CD4-positive, alpha-beta T cell treated with Interleukin-1 beta for 1 hour (primary cell): ENCODE data around the gene DCAF8.
"Not testable (repeated sequence)": the region's sequence is repeated elsewhere in the genome, so short reads cannot be mapped to it uniquely, and the experiment has no call there.

Experiments used
- DNase-seq, 2 donors: peaks; one replicate each; pipeline ENCODE4 v3.0.0-alpha.2; 2020 to 2022

Gene DCAF8

DNA sequence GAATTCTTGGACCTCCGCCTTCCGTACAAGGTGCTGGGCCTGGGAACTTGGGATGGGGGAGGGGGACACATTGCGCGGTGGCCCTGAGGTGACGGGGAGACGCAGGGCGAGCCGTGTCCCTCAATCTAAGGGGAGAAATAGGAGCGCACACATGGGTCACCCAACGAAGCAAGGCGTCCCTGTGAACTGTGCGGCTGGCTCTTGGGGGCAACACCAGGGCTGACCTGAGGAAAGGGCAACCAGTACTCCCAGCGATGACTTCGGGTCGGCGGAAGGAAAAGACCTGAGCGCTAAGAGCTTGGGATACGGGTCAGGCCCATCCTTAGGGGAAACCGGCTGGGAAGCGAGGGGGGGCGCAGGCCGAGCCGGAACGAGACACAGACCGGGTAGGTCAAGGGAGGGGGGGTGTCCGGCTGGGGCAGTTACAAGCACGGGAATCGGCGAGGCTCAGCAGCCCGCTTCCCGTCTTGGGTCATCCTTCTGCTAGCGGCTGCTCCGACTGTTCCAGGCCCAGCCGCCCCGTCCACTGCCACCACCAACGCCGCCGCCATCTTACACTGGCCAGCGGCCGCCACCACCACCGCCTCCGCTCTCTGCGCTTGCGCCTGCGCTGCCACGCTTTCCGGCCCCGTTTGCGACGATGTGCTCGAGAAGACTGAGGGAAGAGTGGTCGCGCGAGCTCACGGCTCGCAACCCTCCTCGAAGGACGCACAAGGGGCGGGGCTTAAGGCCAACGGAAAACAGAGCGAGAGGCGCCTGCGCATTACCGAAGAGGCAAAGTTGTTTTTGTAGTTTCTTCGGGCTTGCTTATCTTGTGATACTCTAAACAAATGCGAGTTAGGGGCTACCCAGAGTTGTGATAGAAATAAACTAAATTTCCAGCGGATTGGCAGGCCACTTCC lies at the start of gene DCAF8:
Gene DCAF8, minus strand, starts transcription at position 657 of the 902 bp plus-strand sequence. CDS start 18,541 bp downstream, outside the sequence.
- peak; percentile 98 to 99 for DNase-seq

DNA sequence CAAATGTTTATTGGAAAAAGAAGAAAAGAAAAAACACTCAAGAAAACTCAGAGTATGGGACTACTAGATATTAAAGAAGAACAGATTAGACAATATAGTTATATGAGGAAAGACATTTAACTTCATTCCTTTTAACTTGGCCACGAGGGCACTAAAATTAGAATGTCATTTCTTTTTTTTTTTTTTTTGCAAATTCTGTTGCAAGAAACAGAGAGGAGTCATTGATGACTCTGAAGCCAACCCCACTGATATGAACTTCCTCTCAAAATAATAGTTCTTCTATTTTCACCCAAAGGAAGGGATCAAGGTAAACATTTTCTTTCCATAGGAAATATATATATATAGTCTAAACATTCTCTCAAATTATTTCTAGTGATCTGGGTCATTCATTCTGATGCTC lies 47.2 kb upstream of the DCAF8 start:
- no peak for DNase-seq

DNA sequence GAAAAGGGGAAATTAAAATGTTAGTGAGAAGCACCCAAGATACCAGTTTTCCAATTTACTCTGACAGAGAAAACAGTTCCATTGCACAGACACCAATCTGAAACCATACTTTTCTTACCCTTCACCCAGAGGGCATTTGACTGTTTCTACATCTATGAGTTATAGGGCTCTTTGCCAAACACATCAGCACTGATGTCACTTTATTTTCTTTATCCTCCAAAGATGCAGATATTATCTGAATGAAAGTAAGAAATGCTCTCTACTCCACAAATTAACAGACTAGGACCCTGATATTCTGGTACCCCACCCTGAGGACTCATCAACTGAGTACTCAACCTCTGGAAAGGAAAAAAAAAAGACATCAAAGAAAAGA lies 46.8 kb upstream of the DCAF8 start:
- DNase-seq = no peak

DNA sequence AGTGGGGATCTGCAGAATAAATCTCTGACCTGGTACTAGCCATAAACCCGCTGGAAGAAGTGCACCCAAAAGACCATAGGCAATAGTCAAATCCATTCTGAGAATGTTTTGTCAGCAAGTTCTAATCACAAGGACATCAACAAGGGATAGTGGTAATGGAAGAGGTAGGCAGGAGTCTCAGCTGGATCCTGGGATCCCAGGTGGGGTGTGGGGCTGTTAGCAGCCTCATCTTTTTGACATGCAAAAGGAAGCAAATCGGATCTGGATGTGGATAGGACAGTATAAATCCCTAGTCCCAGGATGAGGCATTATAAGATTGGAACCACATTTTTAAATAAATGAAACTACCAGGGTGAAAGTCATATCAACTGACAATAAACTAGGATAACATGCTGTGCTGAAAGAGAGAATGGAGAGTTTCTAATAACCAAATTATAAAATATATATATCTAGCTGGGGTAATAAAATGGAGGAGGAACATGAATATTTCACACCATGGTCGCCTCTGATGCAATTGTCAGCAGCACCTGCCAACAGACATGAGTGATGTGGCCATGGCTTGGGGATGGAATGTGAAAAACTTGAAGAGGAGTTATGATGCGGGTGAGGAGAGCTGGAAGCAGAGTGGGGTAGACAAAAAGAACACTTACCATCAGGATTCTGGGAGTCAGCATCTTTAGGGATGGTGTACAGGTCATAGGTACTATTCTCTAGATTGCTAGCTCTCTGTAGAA lies 46.3 kb upstream of the DCAF8 start:
- DNase-seq = no peak

DNA sequence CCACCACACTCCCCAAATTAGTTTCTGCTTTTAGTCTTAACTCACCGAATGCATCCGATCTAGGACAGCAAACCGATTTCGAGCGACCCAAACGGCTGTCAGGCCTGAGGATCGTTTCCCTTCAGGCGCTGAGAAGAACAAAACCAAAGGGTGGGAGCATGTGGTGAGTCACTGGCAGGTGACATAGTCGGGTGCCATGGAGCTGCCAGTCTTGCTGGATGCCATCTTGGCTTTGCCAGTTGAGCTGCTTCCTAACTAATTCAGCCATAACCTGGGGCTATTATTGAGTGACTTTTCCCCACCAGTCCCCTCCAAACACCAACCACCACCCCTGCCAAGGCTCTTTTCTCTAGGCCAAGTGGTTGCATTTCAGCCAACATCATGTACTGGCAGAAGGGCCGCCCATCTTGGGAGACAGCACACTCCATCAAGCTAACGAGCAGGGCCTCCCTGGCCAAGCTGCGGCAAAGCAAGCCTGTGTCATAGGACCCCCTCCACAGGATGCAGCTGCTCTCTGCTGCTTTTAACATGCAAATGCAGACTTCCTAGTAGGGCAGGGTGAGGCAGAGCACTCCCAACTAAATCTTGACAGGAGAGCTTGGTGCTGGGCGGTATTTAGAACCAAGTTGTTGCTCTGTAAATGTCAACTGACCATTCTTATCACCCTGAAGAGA lies 44.9 kb upstream of the DCAF8 start:
- peak in 1 of 2 donors; percentile 17 for DNase-seq

DNA sequence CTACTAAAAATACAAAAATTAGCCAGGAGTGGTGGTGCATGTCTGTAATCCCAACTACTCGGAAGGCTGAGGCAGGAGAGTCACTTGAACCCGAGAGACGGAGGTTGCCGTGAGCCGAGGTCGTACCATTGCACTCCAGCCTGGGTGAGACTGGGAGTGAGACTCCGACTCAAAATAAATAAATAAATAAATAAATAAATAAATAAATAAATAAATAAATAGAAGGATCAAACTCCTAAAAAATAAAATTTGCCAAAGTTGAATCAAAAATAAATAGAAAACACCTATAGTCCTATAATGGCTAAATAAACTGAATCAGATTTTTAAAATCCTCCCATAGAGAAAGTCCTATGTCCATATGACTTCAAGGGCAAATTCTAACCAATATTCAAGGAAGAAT lies 37.8 kb upstream of the DCAF8 start:
- no peak for DNase-seq

DNA sequence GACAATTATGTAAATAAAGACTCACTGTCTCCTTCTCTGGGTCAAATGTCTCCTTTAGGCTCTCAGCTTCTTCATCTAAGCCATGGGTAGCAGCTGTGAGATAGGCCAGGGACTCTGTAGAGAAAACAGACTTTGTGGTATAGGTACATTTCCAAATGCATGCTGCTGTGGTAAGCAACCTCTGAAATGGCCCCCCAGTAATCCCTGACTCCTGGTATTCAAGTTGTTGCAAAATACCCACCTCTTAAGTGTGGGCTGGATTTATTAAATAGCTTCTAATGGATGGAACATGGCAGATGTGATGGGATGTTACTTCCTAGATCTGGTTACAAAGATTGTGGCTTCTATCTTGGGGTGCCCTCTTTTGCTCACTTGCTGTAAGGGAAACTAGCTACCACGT lies 33.7 kb upstream of the DCAF8 start:
- no peak for DNase-seq

DNA sequence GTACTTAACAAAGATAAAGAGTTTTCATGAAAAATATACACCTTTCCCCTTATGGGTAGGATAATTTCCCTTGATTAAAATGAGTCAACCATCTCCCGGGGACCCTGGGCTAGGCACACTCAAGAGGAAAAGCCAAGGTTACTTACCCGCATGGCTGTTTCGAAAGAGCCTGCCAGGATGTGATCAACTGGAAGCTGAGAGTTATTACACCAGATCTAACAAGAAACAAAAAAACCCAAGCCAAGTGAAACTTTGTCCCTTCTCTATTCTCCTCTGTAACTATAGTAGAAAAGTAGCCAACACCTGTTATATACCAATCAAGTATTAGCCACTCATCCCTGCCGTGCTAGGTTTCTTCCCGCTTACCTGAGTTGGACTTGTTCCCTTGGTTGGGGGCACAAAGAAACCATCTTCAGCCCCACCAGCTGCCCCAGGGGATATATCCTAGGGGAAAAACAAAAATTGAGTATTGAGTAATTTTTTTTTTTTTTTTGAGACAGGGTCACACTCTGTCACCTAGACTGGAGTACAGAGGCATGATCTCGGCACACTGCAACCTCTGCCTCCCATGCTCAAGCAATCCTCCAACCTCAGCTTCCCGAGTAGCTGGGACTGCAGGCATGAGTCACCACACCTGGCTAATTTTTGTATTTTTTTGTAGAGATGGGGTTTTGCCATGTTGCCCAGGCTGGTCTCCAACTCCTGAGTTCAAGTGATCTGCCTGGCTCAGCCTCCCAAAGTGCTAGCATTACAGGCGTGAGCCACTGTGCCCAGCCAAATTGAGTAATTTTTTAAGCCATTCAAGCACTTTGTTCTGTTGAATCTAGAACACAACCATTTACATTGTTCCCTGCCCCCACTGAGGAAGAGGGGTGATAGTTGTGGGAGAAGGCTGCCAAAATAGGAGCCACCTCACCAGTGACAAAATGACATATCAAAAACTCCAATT lies 30.9 kb upstream of the DCAF8 start:
- DNase-seq = no peak

DNA sequence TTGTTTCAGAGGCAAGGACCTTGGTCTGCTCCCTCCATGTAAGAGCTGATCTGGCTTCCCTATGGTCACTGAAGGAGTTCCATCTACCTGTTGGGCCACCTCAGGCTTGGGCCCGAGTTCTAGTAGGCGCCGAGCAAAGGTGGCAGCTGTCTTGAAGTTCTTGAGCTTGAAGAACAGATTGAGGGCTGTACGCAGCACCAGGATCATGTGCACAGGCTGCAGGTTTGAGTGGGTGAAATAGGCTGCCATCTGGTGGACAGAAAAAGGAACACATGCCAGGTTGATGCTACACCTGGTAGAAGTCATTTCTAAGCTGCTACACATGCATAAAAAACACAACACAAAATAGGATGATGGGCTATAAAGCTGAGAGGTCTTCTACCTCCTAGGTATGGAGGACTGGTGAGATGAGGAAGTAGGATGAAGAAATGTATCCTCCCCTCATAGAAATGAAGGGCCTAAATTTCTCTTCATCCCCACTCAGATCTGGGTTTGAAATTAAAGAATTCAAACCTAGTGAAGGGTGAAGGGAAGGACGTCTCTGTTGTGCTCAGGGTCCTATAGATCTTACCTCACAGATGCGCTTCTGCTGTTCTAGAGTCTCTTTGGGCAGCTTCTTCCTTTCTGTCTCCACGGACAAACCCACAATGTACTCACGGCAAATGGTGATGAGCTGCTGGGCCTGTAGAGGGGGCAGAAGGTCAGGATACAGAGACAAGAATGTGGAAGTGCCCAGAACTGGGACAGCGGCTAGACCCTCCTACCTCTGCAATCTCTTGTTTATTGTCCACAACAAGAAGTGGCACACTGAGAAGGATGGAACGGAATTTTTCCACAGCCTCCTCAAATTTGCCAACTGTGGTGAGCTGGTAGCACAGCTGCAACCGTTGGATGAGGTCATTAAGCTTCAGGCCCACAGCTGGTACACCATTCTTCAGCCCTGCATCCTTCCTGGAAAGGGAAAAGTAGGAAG lies 29.2 kb upstream of the DCAF8 start:
- DNase-seq = peak; percentile 73 to 80

DNA sequence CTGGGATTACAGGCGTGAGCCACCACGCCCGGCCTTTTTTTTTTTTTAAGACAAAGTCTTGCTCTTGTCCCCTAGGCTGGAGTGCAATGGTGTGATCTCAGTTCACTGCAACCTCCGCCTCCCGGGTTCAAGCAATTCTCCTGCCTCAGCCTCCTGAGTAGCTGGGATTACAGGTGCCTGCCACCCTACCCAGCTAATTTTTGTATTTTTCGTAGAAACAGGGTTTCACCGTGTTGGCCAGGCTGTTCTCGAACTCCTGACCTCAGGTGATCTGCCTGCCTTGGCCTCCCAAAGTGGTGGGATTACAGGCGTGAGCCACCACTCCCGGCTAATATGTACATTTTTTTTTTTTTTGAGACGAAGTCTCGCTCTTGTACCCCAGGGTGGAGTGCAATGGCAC lies 25.4 kb upstream of the DCAF8 start:
- DNase-seq = not testable (repeated sequence)

DNA sequence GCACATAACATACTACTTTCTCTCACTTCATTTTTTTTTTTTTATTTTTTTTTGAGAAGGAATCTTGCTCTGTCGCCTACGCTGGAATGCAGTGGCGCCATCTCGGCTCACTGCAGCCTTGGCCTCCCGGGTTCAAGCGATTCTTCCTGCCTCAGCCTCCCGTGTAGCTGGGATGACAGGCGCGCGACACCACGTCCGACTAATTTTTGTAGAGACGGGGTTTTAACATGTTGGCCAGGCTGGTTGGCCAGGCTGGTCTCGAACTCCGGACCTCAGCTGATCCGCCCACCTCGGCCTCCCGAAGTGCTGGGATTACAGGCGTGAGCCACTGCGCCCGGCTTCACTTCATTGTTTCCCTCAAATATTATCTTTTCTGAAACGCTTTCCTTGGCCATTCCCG lies 23.2 kb upstream of the DCAF8 start:
- no peak for DNase-seq

DNA sequence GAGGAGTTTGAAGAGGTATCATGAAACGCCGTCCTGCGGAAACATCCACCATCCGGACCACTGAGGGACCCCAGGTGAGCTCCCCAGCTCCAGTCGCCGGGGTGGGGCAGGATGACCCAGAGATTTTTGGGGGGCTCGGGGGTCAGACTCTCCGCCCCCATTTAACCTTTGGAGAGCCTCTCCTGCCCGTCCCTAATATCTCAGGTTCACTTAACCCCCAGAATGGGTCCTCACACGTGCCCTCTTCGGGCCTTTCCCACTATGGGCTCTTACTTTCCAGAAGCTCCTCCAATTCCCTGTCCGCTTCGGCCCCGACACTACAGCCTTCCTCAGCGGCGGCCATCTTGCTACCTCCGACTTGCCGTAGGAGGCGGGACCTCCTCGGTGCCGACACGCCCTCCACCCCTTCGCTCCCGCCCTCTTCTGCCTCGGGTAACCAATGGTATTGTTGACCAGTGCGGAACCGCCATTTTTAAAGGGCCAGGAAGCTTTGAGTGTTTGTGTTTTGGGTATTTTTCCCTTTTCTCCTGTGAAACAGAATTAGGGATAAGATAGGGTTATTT lies 22.5 kb upstream of the DCAF8 start, which contains the start of gene PEX19:
Gene PEX19, minus strand, starts transcription at position 352 of the 563 bp plus-strand sequence. Its CDS starts 9 bp downstream, at position 343.
- peak; percentile 91 to 94 for DNase-seq

DNA sequence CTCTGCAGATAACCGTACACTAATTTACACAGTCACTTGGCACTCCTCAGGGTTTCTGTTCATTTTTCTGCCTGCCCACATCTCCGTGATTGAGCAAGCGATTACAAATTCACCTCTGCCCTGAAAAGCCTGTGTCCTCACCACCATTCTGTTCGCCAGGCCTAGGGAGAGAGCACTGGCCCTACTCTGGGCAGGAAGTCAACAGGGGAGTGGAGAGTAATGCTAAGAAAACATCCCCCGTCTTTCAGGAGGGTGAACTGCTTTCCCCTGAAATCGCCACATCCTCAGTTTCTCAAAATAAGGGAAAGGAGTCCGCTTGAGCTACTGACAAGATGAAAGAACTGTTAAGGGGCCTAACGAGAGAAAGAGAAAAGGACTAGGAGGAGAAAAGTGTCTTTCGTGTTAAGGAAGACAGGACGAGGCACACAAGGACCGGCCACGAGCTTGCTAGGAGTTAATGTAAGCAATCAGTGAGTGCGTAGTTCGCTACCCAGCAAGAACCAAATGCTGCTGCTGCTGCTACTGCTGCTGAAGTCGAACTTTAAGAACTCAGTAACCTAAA lies 22.0 kb upstream of the DCAF8 start:
- DNase-seq = peak in 1 of 2 donors; percentile 4

DNA sequence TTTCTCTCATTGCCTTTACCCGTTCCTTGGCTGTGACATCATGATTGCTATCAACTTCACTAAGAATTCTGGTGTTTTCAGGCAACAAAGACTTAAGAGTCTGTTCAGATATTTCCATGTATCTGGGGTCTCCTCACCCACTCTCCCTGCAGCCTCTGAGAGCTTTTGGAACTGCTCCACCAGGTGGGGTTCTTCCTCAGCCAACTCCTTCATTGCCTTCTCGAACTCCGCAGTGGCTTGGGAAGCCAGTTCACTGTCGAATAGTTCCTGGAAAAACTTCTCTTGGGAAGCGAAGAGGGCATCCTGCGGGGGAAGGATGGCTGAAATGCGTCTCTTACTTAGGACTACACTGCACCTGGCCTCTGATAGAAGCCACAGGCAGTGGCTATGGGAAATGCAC lies 20.5 kb upstream of the DCAF8 start:
- no peak for DNase-seq

DNA sequence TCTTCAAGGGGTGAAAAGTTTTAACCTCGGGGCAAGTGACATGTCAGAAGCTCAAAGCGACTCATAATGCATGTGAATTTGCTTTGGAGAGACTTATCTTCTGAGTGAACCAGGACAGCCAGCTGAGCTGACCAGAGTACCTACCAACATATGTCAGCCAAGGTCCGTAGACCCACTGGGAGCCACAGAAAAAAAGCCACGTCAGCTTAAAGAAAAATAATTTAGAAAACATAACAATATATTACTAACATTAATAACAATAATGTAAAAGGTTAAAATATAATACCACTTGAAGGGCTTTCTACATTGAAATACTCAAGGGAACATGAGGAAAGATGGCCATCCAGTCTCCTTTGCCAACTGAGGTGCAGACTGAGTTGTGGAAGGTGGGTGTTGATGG lies 15.6 kb upstream of the DCAF8 start:
- DNase-seq = no peak

DNA sequence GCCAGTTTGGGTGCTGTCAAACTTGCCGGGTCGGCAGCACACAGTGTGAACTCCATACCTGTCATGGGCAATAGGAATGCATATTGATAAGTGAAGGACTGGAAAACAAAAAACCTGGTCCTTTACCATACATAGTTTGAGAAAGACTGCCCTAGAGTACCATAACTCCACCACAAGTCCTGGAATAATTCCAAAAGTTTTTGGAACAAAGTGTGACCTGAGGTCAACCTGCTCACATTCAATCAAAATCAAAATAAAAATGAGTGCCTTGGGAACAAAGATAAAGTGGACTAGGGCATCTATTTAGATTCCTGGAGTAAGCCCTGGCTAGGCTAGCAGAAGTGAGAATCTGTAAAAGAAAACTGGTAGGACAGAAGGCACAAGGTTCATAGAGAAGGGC lies 15.0 kb upstream of the DCAF8 start:
- DNase-seq = no peak

DNA sequence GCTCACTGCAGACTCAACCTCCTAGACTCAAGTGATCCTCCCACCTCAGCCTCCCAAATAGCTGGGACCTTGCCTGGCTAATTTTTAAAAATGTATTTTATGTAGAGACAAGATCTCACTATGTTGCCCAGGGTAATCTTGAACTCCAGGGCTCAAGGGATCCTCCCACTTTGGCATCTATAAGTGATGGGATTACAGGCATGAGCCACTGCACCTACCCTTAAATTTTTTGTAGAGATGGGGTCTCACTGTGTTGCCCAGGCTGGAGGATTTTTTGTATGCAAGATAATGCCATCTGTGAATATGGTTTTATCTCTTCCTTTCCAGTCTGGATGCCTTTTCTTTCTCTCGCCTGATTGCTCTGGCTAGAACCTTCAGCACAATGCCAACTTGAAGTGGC lies 8.7 kb upstream of the DCAF8 start:
- no peak for DNase-seq

DNA sequence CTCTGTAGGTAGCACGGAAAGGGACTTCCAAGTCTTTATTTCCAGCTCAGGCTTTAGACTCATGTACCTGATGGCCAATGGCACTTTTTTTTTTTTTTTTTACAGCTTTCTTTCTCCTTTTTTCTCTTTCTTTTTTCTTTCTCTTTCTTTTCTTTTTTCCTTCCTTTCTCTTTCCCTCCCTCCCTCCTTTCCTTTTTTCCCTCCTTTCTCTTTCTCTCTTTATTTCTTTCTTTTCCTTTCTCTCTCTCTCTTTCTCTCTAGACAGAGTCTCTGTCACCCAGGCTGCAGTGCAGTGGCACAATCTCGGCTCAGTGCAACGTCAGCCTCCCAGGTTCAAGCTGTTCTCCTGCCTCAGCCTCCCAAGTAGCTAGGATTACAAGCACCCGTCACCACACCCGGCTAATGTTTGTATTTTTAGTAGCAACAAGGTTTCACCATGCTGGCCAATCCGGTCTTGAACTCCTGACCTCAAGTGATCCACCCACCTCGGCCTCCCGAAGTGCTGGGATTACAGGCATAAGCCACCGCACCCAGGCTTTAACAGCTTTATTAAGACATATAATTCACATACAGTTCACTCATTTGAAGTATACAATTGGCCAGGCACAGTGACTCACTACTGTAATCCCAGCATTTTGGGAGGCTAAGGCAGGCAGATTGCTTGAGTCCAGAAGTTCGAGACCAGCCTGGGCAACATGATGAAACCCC lies 5.1 kb upstream of the DCAF8 start:
- no peak for DNase-seq

DNA sequence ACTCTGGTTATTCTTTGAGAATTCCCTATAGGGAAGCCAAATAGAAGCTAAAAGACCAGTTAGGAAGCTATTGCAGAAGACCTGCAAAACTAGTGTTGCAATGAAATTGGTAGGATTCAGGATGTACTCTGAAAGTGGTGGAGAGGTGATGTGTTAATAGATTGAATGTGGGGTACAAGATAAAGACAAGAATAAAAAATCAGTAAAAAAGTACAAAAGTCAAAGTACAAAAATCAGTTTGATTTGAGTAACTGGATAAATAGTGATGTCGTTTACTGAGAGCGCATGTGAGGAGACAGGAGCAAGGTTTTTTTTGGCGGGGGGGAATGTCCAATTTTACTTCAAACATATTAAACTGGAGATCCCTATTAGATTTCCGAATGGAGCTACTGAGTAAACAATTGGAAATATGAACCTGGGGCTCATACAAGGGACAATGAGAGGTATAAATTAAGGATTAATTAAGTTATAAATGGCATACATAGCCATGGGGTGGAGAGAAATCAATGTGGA lies 2.5 kb upstream of the DCAF8 start:
- no peak for DNase-seq

DNA sequence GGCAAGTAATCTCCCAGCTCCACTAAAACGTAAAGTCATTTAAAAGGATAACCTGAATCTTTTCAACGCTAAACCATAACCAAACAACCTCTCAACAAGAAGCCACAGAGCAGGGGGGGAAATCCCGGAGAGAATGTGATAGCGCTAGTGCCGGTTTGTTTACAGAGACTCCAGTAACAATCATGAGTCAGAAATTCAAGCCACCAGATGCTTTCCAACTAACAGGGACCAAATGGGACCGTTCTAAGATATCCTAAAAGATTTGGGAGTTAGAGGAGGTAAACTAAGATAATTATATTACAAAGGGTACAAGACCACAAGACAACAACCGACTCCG lies 825 bp downstream of the DCAF8 start:
- DNase-seq = peak; percentile 80 to 87
